OCI-LY1 (cell line): ENCODE data around the gene CLEC12A.

ENCODE experiments used
- EZH2 ChIP-seq: fragments of 200-600 bp; sonication (generic), shearing (Covaris generic); IDR thresholded peaks from 2 replicates; pipeline ENCODE4 v1.8.0; 2017; ENCODE audit warnings: borderline replicate concordance, mixed run types, mild to moderate bottlenecking, antibody characterized with exemption, low read length, moderate library complexity, mixed read lengths
- TF ChIP-seq, protein P1 (sequence below): fragments of 200-600 bp; sonication (generic), shearing (Covaris generic); IDR thresholded peaks from 2 replicates; pipeline ENCODE4 v1.5.1; 2017; ENCODE audit warnings: mild to moderate bottlenecking, antibody characterized with exemption, low read length, moderate library complexity, mixed read lengths

DNA sequence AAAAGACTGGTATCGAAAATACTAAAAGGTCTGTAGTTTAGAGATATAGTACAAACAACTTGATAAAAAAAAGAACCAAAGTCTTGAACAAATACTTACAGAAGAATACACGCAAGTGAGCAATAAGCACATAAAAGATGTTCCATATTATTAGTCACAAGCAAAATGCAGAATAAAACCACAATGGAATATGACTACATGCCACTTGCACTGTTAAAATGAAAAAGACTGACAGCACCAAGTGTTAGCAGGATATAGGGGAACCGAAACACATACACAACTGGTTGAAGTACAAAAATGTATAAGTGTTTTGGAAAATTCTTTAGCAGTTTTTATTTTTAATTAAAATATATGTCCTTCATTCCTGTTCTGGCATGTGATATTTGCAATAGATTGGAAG is 42.6 kb upstream of the CLEC12A start:
- TF ChIP-seq, protein P1, sequence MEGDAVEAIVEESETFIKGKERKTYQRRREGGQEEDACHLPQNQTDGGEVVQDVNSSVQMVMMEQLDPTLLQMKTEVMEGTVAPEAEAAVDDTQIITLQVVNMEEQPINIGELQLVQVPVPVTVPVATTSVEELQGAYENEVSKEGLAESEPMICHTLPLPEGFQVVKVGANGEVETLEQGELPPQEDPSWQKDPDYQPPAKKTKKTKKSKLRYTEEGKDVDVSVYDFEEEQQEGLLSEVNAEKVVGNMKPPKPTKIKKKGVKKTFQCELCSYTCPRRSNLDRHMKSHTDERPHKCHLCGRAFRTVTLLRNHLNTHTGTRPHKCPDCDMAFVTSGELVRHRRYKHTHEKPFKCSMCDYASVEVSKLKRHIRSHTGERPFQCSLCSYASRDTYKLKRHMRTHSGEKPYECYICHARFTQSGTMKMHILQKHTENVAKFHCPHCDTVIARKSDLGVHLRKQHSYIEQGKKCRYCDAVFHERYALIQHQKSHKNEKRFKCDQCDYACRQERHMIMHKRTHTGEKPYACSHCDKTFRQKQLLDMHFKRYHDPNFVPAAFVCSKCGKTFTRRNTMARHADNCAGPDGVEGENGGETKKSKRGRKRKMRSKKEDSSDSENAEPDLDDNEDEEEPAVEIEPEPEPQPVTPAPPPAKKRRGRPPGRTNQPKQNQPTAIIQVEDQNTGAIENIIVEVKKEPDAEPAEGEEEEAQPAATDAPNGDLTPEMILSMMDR: no peak
- no peak for TF ChIP-seq EZH2
